ENCODE data around the gene C4orf50. TPM values are rescaled to one million over a fixed set of nuclear protein-coding genes. Genes with fewer than 3 reads are reported as not detected.

Gene C4orf50
- total and polyA plus RNA-seq, 2 of the 8 experiments (the other 6 are each of a cell fraction or from before 2014, with no cell fraction given) = 0.08 to 0.22 TPM

- Histone ChIP-seq H4K20me1 (replicated peaks in 1 of 2; ENCODE audit: control insufficient read depth in 1 of 2, insufficient read depth in 2 of 2, low read length in 2 of 2) (no peaks in the 10 kb centered on the region), H3K27ac (ENCODE audit: low read depth, low read length) (no peak overlapping the region), H3K4me2 (ENCODE audit: insufficient read depth in 1 of 2, low read depth in 2 of 2, low read length in 2 of 2) (no peak overlapping the region), H3K23ac (ENCODE audit: insufficient read length) (no peak overlapping the region), H4K91ac (replicated peaks; ENCODE audit: insufficient read length, low read length) (no peak overlapping the region), H2AK5ac (ENCODE audit: low read depth, low read length) (no peak overlapping the region), H3K56ac (replicated peaks; ENCODE audit: insufficient read length, low read depth, low read length) (no peak overlapping the region), H2BK120ac (replicated peaks; ENCODE audit: low read depth, low read length) (no peak overlapping the region), H4K8ac (ENCODE audit: extremely low read depth, insufficient read depth, low read length) (no peak overlapping the region), H2BK15ac (ENCODE audit: low read length) (no peak overlapping the region), H3K23me2 (ENCODE audit: low read depth, low read length) (peaks cover 2% of the 10 kb centered on the region; the same call in 1 of the 2 replicates), H3K79me1 (ENCODE audit: low read depth, low read length) (no peaks in the 10 kb centered on the region), H3K4ac (replicated peaks; ENCODE audit: insufficient read length, low read depth, low read length) (no peak overlapping the region), H3K4me1 (replicated peaks in 1 of 4; ENCODE audit: control insufficient read depth in 3 of 4, insufficient read depth in 4 of 4, low read length in 3 of 4) (peaks cover 0 to 10% (median 3%) of the 10 kb centered on the region in 4 experiments; a peak in 5 of 7 replicates), H3K79me2 (ENCODE audit: control insufficient read depth in 1 of 2, insufficient read depth in 2 of 2, low read length in 2 of 2) (no peaks in the 10 kb centered on the region), H3K9me3 (ENCODE audit: insufficient read depth in 2 of 2, low read depth in 1 of 2, low read length in 1 of 2) (no peaks in the 10 kb centered on the region), H3K4me3 (ENCODE audit: extremely low read depth in 1 of 4, insufficient read depth in 2 of 4, low read depth in 3 of 4, low read length in 4 of 4) (no peak overlapping the region), H3K18ac (ENCODE audit: extremely low read depth, low read length) (no peak overlapping the region), H4K5ac (ENCODE audit: insufficient read length, low read depth, low read length) (no peak overlapping the region), H3K36me3 (ENCODE audit: control insufficient read depth in 2 of 4, insufficient read depth in 4 of 4, low read length in 3 of 4) (no peaks in the 10 kb centered on the region), H2BK20ac (ENCODE audit: low read length) (no peak overlapping the region), H3K14ac (ENCODE audit: insufficient read length) (no peak overlapping the region), H2BK5ac (ENCODE audit: low read depth, low read length) (no peak overlapping the region), H2BK12ac (ENCODE audit: low read depth, low read length) (no peak overlapping the region), H3K27me3 (replicated peaks in 1 of 4; ENCODE audit: control insufficient read depth in 3 of 4, extremely low read depth in 1 of 4, insufficient read depth in 3 of 4, low read length in 3 of 4) (peaks cover 0 to 4% (median 1%) of the 10 kb centered on the region in 4 experiments; a peak in 2 of 7 replicates), H2AFZ (ENCODE audit: low read length) (no peak overlapping the region), H3K9ac (replicated peaks in 1 of 4; ENCODE audit: extremely low read depth in 1 of 4, low read depth in 3 of 4, low read length in 3 of 4) (no peak overlapping the region)
- DNase-seq (ENCODE audit: low read depth in 1 of 2, low spot score in 2 of 2) (no peak), FAIRE-seq (no peak)
- POLR2A ChIA-PET (ENCODE audit: partially characterized antibody) = interaction anchor here (1.6 kb wide), 1 partner anchor 17 kb away, joined by 6 read pairs; no protein-coding TSS in a partner anchor
- WGBS, 2 experiments (ENCODE audit: extremely low coverage in 1 of 2, insufficient coverage in 1 of 2, insufficient read length in 1 of 2, insufficient replicate concordance in 2 of 2, low coverage in 1 of 2, low lambda C conversion rate in 2 of 2, missing lambda C conversion rate in 1 of 2) = 79% methylated on average over 8 of the region's 8 CpGs; no CpG with 5 or more reads in 1 of the 2 experiments
- CTCF ChIA-PET (ENCODE audit: partially characterized antibody) = interaction anchor here (0.6 to 1.1 kb wide), 4 partner anchors 8 to 402 kb away, joined by 3 to 5 read pairs (median 4); no protein-coding TSS in a partner anchor
- no peak for TF ChIP-seq MAFK (IDR thresholded peaks at IDR 0.05; ENCODE audit: low read depth, low read length)
- TF ChIP-seq CBX8 (IDR thresholded peaks at IDR 0.05; ENCODE audit: borderline replicate concordance, low read depth, low read length) = no peak
- TF ChIP-seq E2F6 (IDR thresholded peaks at IDR 0.05) = no peak
- TF ChIP-seq ATF2 (IDR thresholded peaks at IDR 0.05; ENCODE audit: low read length) = no peak
- no peak for TF ChIP-seq SP1 (IDR thresholded peaks at IDR 0.05; ENCODE audit: low read depth, low read length)
- TF ChIP-seq FOSL1 (IDR thresholded peaks at IDR 0.05; ENCODE audit: insufficient read depth, low read depth, low read length) = no peak
- TF ChIP-seq SP2 (IDR thresholded peaks at IDR 0.05; ENCODE audit: low read length) = no peak
- no peak for TF ChIP-seq RNF2 (IDR thresholded peaks at IDR 0.05; ENCODE audit: borderline replicate concordance, low read depth, low read length, missing control alignments, poor library complexity, severe bottlenecking)
- no peak for TF ChIP-seq RBBP5 (IDR thresholded peaks at IDR 0.05; ENCODE audit: borderline replicate concordance, low read depth, low read length)
- TF ChIP-seq CREB1 (IDR thresholded peaks at IDR 0.05) = no peak
These were observed 89.3 kb downstream of the C4orf50 start for GRCh38 chr4:5928844-5929420.

All from H1 (cell line).